Embryonic facial prominence (tissue), 1 donor: Measurements from ENCODE around the gene CAPN14.

Experiments used
- DNase-seq: peaks from one replicate; pipeline ENCODE4 v3.0.0-alpha.2; 2016; ENCODE audit errors: extremely low spot score

CAPN14 gene

DNA sequence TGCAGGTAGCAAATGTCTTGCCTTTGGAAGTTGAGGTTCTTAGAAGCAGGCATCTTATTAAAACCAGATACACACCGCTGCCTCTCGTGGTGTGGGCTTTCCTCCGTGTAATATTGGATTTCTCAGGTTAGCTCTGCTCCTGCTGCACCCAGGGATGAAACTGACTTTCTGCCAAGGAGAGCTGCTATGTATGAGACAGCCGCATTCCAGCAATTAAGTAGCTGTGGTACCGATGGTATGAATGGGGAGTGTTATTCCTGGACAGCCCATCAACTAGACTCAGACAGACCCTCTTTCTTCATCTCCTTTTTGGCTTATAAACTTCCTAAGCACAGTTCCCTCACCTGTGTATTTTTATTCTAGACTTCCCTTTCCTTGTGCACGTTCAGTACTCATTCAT, 9.8 kb upstream of the CAPN14 start:
- DNase-seq = no peak

DNA sequence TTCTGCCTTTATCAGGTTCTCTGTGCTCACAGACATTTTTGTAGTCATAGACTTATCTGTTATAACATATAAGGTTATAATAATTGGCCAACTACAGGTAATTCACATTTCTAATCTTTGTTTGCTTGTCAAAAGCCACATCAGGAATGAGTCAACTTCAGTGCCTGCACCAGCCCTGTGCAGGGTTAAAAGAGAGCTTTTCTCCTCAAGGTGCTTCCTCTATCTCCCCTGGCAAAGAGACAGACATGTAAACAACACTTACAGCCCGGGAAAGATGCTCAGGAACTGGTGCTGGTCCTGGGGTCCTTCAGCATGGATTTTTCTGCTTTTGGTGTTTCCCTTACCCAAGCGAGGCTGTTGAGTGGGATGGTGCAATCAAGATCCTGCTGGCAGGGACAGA, 9.0 kb upstream of the CAPN14 start:
- no peak for DNase-seq

DNA sequence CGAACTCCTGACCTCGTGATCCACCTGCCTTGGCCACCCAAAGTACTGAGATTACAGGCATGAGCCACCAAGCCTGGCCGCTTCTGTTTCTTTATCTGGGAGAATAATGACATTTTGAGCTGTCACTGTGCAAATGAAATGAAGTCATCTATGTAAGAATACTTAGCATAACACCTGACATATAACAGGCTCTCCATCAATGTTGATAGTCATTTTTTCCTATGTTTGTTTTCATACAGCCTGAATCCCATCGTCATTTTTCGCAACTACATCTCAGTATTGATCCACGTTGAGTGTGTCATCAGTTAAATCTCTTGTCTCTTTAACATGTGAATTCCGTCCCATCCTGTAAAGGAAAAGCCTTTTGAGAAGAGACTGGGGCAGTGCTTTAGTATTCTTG, 6.4 kb upstream of the CAPN14 start:
- DNase-seq = no peak

DNA sequence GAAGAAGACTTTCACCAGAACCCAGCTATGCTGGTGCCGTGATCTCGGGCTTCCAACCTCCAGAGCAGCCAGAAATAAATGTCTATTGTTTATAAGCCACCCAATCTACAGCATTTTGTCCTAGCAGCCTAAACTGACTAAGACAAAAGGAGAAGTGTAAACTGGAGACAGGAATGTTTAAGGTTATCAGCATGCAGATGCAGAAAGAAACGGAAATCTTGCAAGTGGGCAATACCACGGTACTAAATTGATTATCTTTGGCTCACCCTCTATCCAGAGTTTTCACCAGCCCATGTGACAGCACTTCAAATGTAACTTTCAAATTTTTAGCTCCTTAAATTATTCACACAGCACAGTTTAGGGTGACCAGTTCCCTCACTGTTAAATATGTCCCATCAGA, 5.7 kb upstream of the CAPN14 start:
- DNase-seq = no peak

DNA sequence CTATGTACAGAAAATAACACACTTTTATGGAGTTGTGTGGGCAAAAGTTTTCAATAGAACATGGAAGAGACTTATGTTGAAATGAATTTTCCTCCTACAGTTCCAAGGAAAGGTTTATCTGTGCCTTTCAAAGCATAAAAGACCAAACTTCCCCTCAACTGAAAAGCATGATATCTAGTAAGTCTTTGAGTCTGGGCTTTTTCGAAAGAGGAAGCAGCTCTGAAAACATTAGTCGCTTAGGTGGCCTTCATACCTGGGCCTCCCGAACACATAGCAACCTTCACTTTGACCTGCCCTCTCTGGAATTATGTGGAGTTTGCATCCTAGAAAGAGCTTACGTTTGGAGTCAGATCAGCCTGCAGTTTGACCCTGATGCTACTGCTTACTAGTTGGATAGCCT, 4.8 kb upstream of the CAPN14 start:
- DNase-seq = no peak

DNA sequence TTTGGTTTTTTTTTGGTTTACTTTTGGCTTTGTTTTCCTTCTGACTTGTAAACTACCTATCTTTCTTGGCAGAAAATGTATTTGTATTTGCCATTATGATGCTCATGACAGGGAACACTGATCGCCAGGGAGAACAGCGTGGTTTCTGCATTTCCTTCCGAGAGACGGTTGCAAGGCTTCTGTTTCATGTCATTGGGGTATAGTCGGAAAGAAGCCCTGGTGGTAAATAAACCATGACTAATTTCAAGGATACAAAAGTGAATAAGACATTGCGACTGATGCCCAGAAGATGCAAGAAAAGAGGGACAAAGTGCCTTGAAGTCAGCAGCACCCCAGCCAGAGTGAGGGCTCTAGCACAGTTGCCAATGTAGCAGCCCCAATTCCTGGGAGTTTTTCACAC, 4.2 kb upstream of the CAPN14 start:
- DNase-seq = no peak

DNA sequence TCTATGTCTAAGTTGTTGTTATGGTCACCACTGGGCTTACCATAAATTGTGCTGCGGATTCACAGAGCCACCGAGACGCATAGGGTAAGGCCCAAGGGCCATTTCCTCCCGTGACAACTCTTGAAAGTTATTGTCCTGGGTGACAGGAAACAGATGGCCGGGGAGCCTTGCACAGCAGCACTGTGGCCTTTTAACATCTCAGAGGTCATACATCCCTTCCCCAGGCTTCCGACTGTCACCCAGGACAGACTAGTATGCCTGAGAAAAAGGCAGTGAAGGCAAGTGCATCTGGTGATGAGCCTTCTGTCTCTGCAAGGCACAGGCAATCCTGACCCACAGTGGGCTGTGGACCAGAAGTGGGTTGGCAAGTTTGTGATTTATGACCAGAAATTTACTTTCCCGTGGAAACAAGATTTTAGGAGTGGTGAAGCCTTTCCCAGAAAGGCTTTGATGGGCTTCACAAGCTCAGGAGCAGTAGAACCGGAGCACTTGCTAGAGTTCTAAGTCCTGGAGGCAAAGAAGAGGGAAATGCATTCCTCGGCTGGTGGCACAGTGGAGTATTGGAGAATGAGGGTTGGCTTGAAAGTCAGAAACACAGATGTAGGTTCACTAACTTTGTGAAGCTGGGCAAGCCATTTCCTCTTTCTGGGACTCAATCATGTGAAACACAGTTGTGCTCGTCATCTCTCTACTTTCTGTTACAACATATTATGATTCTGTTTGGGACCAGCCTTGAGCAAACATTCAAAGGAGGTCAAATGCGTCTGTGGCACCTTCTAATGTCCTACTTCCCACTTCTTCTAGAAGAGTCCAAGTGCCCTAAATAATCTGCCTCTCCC, 2.0 kb upstream of the CAPN14 start:
- DNase-seq = no peak

DNA sequence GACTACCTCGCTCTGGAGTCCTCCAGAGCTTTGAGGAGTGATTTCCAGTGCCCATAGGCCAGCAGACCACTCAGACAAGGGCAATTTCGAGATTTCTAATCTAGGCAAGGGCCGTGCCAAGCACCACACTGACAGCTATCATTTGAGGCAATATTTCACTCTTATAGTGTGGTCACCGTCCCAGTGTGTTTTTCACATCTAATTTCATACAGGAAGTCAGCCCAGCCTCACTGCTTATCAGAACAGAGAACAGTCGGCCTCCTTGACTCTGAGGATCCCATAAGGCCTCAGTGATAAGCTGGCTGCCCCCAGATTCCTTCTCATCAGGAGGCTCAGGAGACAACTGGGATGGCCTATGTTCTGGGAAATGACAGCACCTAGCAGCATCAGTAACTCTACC, 581 bp downstream of the CAPN14 start:
- no peak for DNase-seq

DNA sequence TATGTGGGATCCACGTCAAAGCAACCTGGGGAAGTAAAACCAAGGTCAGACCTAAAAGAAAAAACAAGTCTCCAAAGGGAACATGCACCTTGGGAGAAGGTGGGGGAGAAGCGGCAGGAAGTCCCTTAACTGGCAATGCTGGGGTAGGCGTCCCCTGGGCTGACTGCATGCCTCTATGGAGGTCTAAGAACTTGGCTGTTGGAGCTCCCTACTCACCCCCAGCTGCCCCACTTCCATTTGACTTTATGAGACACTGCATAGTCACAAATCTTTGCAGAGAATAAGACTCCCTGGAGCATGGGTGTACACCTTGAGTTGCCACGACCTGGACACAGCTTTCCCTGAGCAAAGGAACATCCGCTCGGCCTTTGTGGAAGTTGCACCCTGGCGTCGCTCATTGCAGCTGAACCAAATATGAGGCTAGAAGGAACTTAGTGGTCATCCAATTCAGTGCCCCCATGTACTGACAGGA, 2.8 kb downstream of the CAPN14 start:
- DNase-seq = no peak

DNA sequence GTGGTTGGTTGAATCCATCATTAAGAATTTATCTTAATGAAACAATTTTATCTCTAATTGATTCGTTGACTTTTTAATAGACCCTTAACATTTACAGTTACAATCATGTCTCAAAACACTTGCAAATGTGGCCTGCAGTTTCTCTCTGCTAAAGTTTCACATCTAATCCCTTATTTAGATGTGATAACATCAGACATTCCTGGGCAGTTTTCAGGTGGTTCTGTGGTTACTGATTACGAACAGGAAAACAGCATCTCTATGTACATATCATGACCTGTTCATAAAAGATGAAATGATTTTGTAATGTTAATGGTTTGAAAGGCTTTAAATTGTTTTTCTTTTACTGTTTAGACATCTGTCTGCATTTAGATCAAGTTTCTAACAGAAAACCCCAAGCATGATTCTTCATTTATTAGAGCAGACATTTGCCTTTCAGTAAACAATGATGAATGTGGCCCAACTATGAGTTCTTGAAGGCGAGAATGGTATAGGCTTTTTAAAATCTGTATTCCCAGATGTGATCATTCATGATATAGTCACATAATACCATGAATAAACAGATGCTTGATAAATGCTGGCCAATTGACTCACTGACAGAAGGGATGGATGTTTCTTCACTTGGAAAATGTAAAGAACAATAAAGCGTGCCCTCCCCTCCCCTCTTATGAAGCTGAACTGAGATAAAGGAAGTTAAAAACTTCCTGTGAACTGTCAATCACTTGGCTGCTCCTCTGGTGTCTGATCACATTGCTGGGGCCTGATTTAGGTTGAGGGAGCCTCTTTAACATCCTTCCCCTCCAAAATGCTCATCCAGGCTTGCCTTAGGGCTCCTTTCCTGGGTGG, 3.5 kb downstream of the CAPN14 start:
- DNase-seq = no peak

DNA sequence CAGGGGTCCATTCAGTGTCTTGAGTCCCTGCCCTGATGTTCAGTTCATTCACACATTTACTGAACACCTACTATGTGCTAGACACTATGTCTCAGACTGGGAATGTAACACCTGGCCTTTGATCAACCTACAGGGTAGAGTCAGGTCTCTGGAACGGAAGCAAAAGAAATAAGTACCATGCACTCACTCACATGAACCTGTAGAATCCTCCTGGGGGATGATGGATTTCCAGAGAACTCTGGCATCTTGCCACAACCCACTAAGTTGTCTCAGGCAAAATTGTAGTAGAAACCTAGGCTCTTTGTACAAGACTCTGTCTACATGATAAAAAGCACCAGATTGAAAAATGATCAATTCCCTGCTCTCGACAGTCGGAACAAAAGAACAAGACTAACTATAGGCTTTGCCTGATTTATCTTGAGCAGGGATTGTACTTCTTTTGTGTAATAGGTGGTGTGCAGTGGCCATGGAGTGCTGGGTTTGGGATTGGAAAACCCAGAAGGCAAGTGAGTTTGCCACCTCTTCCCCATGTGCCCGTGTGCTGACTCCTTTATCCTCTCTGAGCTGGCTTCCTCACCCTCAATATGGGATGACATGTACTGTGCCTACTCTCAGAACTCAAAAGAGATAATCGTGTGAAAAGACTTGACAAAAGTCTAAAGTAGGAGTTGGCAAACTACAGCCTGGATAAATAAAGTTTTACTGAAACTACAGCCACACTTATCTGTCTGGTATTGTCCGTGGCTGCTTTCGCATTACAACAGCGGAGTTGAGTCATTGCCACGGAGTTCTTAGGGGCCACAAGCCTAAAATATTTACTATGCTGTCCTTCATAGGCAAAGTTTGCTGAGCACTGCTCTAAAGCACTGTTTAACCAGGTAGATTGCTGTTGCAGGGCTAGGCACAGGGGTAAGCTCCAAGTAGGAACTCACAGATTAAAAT, 4.4 kb downstream of the CAPN14 start:
- no peak for DNase-seq

DNA sequence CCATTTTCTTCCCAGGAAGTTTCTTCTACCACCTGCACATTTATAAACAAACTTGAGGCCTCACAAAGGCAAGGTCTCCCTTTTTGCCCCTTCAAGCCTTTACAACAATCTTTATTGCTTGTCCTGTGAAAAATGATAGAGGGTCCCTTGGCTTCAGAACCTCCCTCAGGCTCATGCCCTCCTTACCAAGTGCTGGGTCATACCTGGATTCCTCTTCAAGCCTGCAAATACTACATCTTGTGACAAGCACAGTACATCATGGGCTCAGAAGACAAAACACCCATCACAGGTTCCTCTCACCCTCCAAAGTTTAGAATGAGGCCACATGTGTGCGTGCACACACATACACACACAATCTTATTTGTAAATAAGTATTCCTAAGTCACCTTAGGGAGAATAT, 9.1 kb downstream of the CAPN14 start:
- no peak for DNase-seq

DNA sequence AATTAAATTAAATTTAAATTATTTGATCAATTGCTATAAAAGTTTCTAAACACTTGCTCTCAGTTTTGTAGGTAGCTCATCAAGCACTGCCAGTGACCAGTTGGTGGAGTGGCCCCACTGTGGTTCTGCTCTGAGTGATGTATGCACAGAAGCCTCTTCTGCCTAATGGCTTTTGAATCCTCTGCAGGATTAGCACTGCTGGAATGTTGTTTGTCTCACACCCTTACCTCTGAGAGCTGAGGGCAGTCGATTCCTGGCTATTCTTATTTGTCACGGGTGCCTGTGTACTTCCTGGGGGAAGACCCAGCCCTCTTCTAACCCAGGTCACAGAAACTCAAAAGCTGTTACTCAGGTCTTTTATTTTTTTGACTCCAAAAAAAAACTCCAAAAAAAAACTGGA, 9.5 kb downstream of the CAPN14 start:
- no peak for DNase-seq

DNA sequence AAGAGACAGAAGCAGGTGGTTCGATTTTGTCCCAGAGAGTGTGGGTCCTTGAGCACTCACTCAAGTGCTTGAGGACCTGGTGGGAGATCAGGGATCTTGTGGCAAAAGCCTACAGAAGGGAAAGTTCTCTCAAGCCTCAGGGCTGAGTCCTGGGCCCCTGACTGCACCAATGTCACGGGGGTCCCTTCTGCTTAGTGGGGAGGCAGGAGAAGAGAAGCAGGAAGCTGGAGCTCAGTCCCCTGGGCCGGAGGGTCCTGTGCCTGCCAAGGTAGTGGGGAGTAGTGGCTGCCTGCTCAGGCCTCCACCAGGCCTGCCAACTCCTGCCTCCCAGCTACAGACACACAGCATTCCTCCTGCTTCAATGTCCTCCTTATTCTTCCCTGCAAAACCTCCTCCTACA, 11.7 kb downstream of the CAPN14 start:
- no peak for DNase-seq

DNA sequence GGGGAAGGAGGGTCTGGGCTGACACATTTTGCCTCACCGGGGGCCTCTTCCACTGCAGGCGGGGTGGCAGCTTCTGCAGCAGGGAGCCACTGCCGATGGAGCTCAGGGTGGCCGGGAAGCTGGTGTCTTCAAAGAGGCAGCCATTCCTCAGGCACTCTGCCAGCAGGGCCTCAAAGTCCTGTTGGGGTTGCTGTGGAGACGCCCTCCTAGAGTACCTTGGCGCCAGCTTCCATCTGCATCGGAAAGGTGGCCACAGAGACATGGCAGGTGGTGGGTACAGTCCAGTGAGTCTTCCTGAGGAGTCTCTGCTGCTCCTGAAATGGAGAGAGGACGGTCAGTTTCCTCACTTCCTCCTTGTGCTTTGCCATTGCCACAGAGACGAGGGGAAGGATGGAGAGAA, 12.1 kb downstream of the CAPN14 start:
- no peak for DNase-seq

DNA sequence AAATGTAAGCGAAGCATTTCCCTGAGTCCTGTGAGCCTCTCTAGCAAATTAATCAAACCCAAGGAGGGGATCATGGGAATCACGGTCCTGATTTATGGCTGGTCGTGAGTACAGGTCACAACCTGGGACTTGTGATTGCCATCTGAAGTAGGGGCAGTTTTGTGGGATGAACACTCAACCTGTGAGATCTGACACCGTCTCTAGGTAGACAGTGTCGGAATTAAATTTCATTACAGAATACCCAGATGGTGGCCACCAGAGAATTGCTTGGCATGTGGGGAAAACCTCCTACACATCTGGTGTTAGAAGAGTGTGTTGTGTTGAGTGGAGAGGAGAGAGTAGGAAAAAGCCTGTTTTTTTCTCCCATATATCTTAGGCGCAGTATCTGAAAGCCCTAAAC, 12.5 kb downstream of the CAPN14 start:
- no peak for DNase-seq

DNA sequence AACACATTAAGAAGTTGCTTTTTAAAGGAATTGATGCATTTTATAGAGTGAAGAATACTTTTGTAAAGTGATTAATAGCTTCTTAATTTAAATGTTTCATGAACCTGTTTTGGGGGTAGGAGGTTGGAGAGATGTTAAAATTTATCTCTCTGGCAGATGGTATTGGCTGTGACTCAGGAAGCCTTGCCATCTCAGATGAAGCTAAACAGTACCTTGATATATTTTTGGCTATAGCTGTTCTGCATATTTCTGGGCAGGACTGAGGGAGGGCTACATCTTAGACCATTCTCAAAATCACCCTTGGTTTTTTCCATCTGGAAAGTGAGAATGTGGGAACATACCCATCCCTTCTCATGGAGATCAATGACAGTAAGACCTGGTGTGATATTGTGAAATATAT, 13.4 kb downstream of the CAPN14 start:
- no peak for DNase-seq

DNA sequence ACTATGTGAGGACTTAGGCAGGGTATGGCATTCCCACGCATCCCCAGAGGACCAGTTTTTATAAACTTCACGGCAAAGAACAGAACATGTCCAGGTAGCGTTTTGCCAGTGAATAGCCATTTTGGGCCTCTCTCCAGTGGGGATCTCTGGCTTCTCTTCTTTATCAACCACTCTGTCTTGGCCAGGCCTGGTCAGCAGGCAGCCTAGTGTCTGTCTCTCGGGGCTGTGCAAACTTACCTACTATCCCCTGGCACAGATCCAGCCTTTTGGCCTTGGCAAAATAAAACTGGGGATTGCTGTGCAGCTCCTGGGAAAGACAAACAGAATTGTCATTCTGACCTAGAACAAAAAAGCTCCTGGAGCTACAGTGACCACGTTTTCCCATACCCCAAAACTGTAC, 14.5 kb downstream of the CAPN14 start:
- DNase-seq = no peak

DNA sequence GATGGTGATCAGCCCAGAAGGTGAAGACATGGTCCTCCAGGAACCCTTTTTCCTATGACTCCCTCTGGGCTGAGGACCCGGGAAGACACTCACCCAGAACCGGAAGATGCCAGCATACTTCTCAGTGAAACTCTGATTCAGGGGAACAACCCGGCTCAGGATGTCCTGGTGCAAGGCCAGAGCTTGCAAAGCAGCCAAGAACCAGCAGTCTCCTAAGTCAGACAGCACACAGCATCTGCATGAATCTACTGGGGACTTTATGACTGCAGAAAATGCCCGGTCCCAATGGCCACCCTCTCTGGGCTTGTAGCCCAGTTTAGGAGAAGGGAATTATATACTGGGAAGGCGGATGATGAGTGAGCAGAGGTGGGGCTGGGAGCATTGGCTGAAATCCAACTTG, 15.3 kb downstream of the CAPN14 start:
- no peak for DNase-seq

DNA sequence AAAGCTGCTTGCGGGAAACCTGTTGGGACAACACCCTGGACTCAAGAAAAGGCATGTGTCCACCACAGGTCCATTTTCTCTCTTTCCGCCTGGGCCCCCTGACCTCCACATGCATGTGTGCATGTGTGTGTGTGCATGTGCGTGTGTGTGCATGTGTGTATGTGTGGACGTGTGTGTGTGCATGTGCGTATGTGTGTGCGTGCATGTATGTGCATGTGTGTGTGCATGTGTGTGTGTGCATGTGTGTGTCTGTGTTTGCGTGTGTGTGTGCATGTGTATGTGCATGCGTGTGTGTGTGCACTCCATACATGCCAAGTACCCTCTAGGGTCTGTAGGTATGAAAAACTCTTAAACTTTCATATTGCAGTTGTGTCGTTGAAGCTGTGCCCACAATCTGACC, 16.3 kb downstream of the CAPN14 start:
- DNase-seq = no peak

DNA sequence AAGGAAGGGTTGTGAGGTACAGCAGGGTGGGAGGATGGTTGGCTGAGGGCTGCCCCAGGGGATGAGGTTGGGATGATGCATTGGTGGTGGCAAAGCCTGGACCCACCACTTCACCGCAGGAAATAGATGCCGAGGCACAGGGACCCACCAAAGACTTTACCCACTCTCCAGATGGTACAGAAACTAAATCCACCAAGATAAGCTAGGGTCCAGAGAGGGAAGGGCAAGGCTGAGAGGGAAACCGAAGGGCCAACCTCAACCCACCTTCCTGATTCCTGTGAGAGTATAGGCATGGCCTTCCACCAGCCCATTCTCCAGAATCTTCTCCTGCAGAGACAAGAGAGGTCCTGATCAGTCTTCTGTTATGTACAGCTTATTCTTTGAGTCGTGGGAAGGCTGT, 18.1 kb downstream of the CAPN14 start:
- DNase-seq = no peak

DNA sequence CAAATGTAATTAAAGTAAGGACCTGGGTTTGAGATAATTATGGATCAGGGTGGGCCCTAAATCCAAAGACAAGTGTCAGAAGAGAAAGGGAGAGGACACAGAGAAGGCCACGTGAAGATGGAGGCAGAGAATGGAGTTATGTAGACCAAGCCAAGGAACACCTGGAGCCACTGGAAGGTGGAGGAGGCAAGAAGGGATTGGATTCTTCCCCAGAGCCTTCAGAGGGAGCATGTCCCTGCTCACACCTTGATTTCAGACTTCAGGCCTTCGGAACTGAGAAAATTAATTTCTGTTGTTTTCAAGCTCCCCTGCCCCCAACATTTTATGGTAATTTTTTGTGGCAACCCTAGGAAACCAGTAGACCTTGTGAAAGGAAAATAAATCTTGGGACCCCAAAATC, 19.6 kb downstream of the CAPN14 start:
- DNase-seq = no peak
